ENCODE measurements around the gene AK1.
"Not testable (repeated sequence)": the region's sequence is repeated elsewhere in the genome, so short reads cannot be mapped to it uniquely, and the experiment has no call there.

AK1 gene

GRCh38 chr9:127845619-127846018 is 31.9 kb downstream of the AK1 start:
- DNase-seq = not testable (repeated sequence)

- no peak for DNase-seq
Observed at GRCh38 chr9:127844821-127845359, 32.6 kb downstream of the AK1 start.

GRCh38 chr9:127841087-127841835 is 36.2 kb downstream of the AK1 start:
- DNase-seq = no peak

GRCh38 chr9:127838375-127839078 is 38.9 kb downstream of the AK1 start:
- DNase-seq = no peak

GRCh38 chr9:127837346-127837745 is 40.1 kb downstream of the AK1 start:
- no peak for DNase-seq

GRCh38 chr9:127836561-127836960 is 40.9 kb downstream of the AK1 start:
- not testable (repeated sequence) for DNase-seq

- no peak for DNase-seq
Observed at GRCh38 chr9:127835991-127836516, 41.4 kb downstream of the AK1 start.

- no peak for DNase-seq
Observed at GRCh38 chr9:127833555-127833954, 43.9 kb downstream of the AK1 start.

GRCh38 chr9:127832248-127832647 is 45.2 kb downstream of the AK1 start:
- DNase-seq = no peak

- DNase-seq = no peak
Observed at GRCh38 chr9:127829205-127829906, 48.1 kb downstream of the AK1 start.

- no peak for DNase-seq
Observed at GRCh38 chr9:127828262-127829031, 49.0 kb downstream of the AK1 start.

GRCh38 chr9:127826253-127826913 is 51.1 kb downstream of the AK1 start:
- no peak for DNase-seq

- DNase-seq = no peak
Observed at GRCh38 chr9:127825319-127826051, 52.0 kb downstream of the AK1 start.

GRCh38 chr9:127822108-127822507 is 55.4 kb downstream of the AK1 start:
- DNase-seq = no peak

- no peak for DNase-seq
Observed at GRCh38 chr9:127818574-127818973, 58.9 kb downstream of the AK1 start.

- no peak for DNase-seq
Observed at GRCh38 chr9:127817881-127818434, 59.5 kb downstream of the AK1 start.

GRCh38 chr9:127816728-127817127 is 60.7 kb downstream of the AK1 start:
- DNase-seq = no peak

Measured in cortex of kidney (tissue), 1 donor.